A673 (cell line): ENCODE results near the gene HYDIN.

Experiments used
- CTCF ChIP-seq: fragments of 300-800, 200-600 bp; sonication (generic); conservative IDR thresholded peaks from 2 replicates; pipeline ENCODE4 v1.5.1; 2017; ENCODE audit warnings: low read depth, mild to moderate bottlenecking, antibody characterized with exemption, low read length, moderate library complexity, mixed read lengths
- EZH2 ChIP-seq: fragments of 200-600 bp; sonication (generic); IDR thresholded peaks from 2 replicates; pipeline ENCODE4 v1.6.1; 2017; ENCODE audit warnings: borderline replicate concordance, low read depth, mild to moderate bottlenecking, mixed read lengths, antibody characterized with exemption, low read length; ENCODE audit not compliant: poor library complexity, severe bottlenecking

DNA sequence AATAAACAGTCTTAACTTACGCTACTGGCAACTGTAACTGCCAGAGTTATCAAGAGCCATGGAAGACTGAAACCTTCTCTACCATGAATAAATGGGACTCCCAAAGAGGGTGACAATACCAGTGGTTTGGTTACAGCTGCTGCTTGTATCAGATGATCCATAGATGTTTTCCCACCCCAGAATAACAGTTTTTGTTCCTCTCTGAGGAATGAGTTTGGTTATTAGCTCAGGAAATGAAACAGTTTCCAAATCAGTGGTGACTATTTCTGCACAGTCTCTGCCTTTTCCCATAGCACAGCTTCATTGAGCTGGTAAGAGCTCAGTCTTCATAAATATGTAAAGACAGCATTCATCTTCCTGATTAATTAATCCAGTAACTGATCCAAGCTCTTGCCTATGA, 14.0 kb upstream of the HYDIN start:
- TF ChIP-seq CTCF, result no peak
- TF ChIP-seq EZH2, result no peak
